ENCODE measurements around the gene UAP1L1.

UAP1L1 gene

GRCh38 chr9:137099231-137099630, 21.9 kb downstream of the UAP1L1 start:
- DNase-seq (ENCODE audit: low read depth) = no peak

- DNase-seq (ENCODE audit: low read depth) = no peak
Measured at GRCh38 chr9:137103206-137103999, 26.1 kb downstream of the UAP1L1 start.

GRCh38 chr9:137105814-137106661, 28.7 kb downstream of the UAP1L1 start:
- no peak for DNase-seq (ENCODE audit: low read depth)

- DNase-seq (ENCODE audit: low read depth) = no peak
Measured at GRCh38 chr9:137106662-137107250, 29.4 kb downstream of the UAP1L1 start.

- DNase-seq (ENCODE audit: low read depth) = no peak
Measured at GRCh38 chr9:137107312-137107921, 30.1 kb downstream of the UAP1L1 start.

- no peak for DNase-seq (ENCODE audit: low read depth)
Measured at GRCh38 chr9:137107982-137108381, 30.7 kb downstream of the UAP1L1 start.

GRCh38 chr9:137108608-137109249, 31.4 kb downstream of the UAP1L1 start:
- DNase-seq (ENCODE audit: low read depth) = no peak

- no peak for DNase-seq (ENCODE audit: low read depth)
Measured at GRCh38 chr9:137109250-137110146, 32.2 kb downstream of the UAP1L1 start.

GRCh38 chr9:137110147-137110910, 33.0 kb downstream of the UAP1L1 start:
- no peak for DNase-seq (ENCODE audit: low read depth)

- no peak for DNase-seq (ENCODE audit: low read depth)
Measured at GRCh38 chr9:137110911-137111787, 33.8 kb downstream of the UAP1L1 start.

GRCh38 chr9:137111788-137112563, 34.7 kb downstream of the UAP1L1 start:
- no peak for DNase-seq (ENCODE audit: low read depth)

GRCh38 chr9:137112564-137113384, 35.5 kb downstream of the UAP1L1 start:
- no peak for DNase-seq (ENCODE audit: low read depth)

GRCh38 chr9:137113385-137114159, 36.3 kb downstream of the UAP1L1 start:
- no peak for DNase-seq (ENCODE audit: low read depth)

GRCh38 chr9:137114220-137114612, 36.9 kb downstream of the UAP1L1 start:
- DNase-seq (ENCODE audit: low read depth) = no peak

- peak; percentile 53 for DNase-seq (ENCODE audit: low read depth)
Measured at GRCh38 chr9:137114613-137115393, 37.5 kb downstream of the UAP1L1 start, which contains the start of gene DPP7. DPP7 (minus strand) TSS chr9:137114733; CDS start chr9:137114713, 20 bp downstream.

Measured in stimulated activated CD8-positive, alpha-beta memory T cell treated with anti-CD3 and anti-CD28 coated beads, Interleukin-15, amount 100 ng/mL, for 1 hour (primary cell).